IPS-18c (cell line): Measurements from ENCODE around the gene CNTLN.
"Not testable (repeated sequence)": the region's sequence is repeated elsewhere in the genome, so short reads cannot be mapped to it uniquely, and the experiment has no call there.

Experiments used
- H3K4me3 ChIP-seq: 2 replicates; pipeline ENCODE4 v1.7.0; 2013; ENCODE audit warnings: low read depth, mild to moderate bottlenecking, low read length, moderate library complexity; ENCODE audit not compliant: insufficient read depth
- H3K9me3 ChIP-seq: one replicate; pipeline ENCODE4 v1.6.1; 2013; ENCODE audit warnings: mild to moderate bottlenecking, low read length, moderate library complexity; ENCODE audit not compliant: control insufficient read depth, insufficient read depth

The CNTLN gene

DNA sequence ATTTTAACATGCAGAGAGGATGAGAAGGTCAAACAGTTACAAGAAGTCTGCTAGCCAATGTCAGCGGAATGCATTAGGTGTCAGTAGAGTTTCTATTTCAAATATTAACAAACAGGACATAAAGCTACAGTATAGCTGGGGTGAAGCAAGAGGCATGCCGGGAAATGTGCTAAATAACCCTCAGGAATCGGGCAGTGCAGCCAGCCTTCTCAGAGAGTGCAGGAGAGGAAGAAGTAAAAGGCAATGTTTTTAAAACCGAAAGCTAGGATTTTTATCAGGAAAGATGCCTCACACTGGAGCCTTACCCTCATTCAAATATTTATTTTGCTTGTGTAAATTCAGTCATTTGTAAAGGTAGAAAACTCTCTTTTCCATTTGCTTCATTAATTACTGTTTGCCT lies 384.9 kb downstream of the CNTLN start:
- H3K4me3 ChIP-seq, result no peak overlapping the region
- peaks cover 2% of the 10 kb centered on the region for H3K9me3 ChIP-seq

DNA sequence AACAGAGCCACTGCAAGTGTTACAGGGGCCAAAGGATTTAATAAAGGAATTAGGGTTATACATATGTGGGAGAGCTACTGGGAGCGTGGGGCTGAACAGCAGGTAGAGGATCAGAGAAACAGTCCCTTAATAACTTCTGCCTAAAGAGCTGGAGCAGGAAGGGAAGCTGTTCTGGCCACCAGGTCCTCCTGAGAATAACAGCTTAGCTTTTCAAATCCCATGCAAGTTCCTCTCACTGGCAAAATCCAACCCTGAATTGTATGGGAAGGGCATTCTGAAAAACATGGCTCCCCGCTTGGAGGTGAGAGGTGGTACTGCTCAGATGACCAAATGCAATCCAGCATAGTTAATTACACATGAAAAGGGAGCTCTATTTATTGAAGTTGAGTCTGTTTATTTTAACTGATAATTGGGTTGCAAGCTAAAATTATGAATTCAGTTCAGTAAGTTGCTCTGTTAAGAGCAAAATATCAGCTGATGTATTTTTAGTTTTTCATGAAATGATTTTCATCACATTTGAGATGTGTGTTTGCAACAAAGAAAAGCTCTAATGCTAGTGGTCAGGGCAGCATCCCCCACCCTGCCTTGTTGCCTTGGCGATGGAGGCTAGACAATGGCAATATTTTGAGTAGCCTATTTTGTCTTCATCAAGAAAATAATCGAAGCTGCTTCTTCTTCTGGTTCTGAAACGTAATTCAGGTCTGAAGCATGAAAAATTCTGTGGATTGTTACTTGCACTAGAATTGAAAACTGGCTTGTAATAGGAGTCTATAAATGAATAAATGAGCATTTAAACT lies 385.6 kb downstream of the CNTLN start:
- Histone ChIP-seq H3K9me3 (no peaks in the 10 kb centered on the region), H3K4me3 (no peak overlapping the region)

- Histone ChIP-seq H3K9me3 (no peaks in the 10 kb centered on the region), H3K4me3 (no peak overlapping the region)
Measured at GRCh38 chr9:17521100-17521855, 386.4 kb downstream of the CNTLN start.

- H3K4me3 ChIP-seq, H3K9me3 ChIP-seq: not testable (repeated sequence)
Measured at GRCh38 chr9:17526726-17527125, 391.9 kb downstream of the CNTLN start.

GRCh38 chr9:17528859-17529258 lies 394.0 kb downstream of the CNTLN start:
- Histone ChIP-seq H3K4me3 (no peak overlapping the region), H3K9me3 (no peaks in the 10 kb centered on the region)

DNA sequence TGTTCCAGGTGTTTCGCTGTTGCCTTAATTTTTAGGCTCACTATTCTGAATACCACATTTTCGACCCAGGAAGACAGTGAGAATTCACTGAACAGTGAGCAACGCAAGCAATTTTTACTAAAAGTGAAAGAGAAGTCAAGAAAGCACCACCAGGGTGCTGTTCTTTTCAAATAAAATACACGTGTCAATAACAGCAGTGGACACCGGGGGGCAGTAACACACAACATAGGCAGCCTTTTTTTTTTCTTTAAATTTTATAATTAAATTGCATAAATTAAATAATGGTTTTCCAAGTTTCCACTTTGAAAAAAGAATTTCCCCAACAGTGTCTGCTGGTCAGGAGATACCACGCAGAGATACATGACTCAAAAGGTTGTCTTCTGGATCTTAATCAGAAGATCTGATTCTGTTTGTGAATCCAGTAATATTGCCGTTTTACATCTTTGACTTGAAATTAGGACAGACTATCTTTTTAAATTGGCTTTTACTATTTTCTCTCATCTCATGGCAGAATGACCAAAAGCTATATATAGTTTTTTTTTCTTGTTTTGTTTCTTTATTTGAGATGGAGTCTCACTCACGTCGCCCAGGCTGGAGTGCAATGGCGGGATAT lies 396.9 kb downstream of the CNTLN start:
- Histone ChIP-seq H3K9me3 (no peaks in the 10 kb centered on the region), H3K4me3 (no peak overlapping the region)

GRCh38 chr9:17532461-17532860 lies 397.6 kb downstream of the CNTLN start:
- no peak overlapping the region for H3K4me3 ChIP-seq

GRCh38 chr9:17535176-17535575 lies 400.3 kb downstream of the CNTLN start:
- no peak overlapping the region for H3K4me3 ChIP-seq
- H3K9me3 ChIP-seq, result peaks cover 3% of the 10 kb centered on the region

More at GRCh38 chr9:17532461-17532860, 397.6 kb downstream of the CNTLN start:
- H3K9me3 ChIP-seq, result no peaks in the 10 kb centered on the region

DNA sequence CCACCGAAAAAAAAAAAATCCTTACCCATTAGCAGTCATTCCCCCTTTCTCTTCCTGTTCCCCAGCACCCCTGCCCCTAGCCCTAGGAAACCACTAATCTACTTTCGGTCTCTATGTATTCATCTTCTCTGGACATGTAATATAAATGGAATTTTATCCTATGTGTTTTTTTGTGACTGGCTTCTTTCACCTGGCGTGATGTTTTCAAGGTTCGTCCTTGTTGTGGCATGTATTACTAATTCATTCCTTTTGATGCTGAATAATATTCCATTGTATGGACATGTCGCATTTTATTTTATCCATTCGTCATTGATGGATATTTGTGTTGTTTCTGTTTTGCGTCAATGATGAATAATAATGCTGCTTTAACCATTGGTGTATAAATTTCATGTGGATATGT lies 401.2 kb downstream of the CNTLN start:
- Histone ChIP-seq H3K4me3 (no peak overlapping the region), H3K9me3 (peaks cover 3% of the 10 kb centered on the region)

GRCh38 chr9:17551023-17551422 lies 416.2 kb downstream of the CNTLN start:
- no peak overlapping the region for H3K4me3 ChIP-seq
- H3K9me3 ChIP-seq, result no peaks in the 10 kb centered on the region
